AG09309 (cell line): ENCODE results near the gene NUP205.

Experiments
- DNase-seq: peaks from one replicate; pipeline ENCODE4 v3.0.0-alpha.2; 2010; ENCODE audit warnings: low read depth
- H3K4me3 ChIP-seq: 2 replicates; pipeline ENCODE4 v1.5.1; 2011; ENCODE audit warnings: mild to moderate bottlenecking, low read depth, low read length, moderate library complexity; ENCODE audit not compliant: control insufficient read depth
- TF ChIP-seq, protein P1 (sequence below): IDR thresholded peaks from 2 replicates; pipeline ENCODE4 v1.5.1; 2011; ENCODE audit warnings: mild to moderate bottlenecking, low read depth, low read length, inconsistent platforms; ENCODE audit not compliant: insufficient read depth, control insufficient read depth; ENCODE audit errors: missing control alignments

NUP205 gene

DNA sequence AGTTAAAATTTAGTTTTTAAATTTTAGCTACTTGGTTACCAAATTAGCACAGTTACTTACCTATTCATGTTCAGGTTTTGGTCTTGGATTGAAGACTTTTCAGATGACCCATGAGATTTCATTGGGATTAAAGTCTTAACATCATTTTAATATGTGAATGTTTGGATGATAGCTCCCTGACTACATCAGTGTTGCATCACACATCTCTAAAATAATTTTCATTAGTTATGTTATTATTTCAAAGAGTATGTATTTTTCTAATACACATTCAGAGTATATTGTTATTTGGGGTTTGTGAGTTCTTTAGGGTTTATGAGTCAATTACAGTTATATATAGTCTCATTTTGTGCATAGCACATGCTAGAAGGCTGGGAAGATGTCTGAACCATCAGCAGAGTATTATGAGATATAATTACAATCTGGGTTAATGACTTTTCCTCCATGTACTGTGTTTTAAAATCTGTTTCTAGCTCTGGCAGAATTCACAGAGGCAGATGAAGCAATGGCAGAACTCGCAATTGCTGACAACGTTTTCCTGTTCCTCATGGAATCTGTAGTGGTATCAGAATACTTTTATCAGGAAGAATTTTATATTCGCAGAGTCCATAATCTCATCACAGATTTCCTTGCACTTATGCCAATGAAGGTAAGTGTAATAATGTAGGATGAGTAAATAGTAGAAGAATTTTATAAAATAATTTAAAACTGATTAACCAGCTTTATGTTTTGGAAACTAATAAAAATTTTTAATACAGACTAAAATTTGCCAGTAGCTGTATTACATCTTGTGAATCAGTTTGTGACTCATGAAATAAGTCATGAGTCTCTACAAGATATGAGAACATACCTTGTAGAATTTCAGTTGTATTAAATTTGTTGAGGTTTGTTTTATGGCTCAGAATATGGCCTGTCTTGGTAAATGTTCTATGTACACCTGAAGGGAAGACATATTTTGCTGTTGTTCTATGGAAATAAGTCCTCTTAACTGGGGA lies 26.9 kb downstream of the NUP205 start:
- TF ChIP-seq, protein P1, sequence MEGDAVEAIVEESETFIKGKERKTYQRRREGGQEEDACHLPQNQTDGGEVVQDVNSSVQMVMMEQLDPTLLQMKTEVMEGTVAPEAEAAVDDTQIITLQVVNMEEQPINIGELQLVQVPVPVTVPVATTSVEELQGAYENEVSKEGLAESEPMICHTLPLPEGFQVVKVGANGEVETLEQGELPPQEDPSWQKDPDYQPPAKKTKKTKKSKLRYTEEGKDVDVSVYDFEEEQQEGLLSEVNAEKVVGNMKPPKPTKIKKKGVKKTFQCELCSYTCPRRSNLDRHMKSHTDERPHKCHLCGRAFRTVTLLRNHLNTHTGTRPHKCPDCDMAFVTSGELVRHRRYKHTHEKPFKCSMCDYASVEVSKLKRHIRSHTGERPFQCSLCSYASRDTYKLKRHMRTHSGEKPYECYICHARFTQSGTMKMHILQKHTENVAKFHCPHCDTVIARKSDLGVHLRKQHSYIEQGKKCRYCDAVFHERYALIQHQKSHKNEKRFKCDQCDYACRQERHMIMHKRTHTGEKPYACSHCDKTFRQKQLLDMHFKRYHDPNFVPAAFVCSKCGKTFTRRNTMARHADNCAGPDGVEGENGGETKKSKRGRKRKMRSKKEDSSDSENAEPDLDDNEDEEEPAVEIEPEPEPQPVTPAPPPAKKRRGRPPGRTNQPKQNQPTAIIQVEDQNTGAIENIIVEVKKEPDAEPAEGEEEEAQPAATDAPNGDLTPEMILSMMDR: no peak
- no peak overlapping the region for H3K4me3 ChIP-seq
- DNase-seq: no peak

DNA sequence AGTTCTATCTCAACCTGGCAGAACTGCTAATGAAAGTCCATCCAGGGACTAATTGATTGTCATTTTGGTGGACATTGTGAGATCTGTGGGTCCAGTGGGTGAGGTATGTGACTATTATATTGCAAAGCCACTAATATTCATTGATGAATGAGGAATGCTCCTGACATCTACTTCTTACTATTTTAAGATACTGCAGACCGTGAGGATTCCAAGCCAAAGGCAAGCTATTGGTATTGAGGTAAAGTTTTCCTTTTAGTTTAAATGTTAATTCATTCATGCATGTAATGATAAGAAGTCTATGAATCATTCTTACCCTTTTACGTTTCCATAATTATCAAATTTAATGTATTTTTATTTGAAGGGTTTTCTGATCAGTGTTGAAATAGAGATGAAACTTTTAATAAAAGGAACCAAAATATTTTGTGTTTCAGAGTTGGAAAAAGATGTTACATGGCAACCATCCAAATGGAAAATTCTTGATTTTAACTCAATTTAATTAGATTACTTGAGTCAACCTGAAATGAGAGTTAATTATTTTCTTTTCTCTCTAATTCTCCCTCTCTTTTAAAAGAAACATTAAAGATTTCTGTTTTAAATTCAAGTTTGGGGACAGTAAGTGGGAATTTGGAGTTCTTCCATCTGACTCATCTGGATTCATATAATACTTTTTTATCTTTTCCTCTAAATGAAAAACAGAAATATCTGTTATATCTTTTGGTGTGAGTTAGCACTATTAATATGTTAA lies 39.6 kb downstream of the NUP205 start:
- TF ChIP-seq, protein P1: no peak
- H3K4me3 ChIP-seq: no peak overlapping the region

DNA sequence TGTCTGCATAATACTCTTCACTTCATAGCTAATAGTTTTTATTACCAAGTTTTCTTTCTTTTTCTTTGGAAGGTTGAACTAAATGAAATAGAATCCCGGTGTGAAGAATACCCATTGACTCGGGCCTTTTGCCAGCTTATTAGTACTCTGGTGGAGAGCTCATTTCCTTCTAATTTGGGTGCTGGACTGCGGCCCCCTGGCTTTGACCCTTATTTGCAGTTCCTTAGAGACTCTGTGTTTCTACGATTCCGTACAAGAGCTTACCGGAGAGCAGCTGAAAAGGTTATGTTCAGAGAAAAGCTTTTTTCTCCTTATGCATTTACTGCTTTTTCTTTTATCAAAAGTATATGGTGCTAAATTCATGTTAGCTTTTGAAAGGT lies 40.2 kb downstream of the NUP205 start:
- H3K4me3 ChIP-seq: no peak overlapping the region
- no peak for DNase-seq
- TF ChIP-seq, protein P1: no peak

More for the DNA sequence above, 39.6 kb downstream of the NUP205 start:
- DNase-seq: no peak

DNA sequence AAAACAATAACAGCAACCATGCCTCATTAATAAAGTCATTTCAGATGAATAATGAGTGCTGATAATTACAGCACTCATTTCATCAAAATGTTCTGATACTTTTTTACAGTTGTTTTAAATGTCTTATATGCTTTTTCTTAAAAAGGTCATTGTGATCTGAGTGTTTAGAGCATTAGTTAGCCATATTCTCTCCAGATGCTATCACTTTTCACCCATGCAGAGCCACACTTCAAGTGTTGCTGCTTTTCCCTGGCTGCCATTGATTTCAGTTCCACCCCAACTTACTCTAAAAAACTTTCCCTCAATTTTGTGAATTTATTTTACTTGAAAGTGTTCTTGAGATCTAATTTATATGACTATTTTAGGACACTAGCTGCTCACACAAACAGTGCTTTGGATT lies 41.8 kb downstream of the NUP205 start:
- no peak for DNase-seq
- no peak overlapping the region for H3K4me3 ChIP-seq
- TF ChIP-seq, protein P1: no peak

DNA sequence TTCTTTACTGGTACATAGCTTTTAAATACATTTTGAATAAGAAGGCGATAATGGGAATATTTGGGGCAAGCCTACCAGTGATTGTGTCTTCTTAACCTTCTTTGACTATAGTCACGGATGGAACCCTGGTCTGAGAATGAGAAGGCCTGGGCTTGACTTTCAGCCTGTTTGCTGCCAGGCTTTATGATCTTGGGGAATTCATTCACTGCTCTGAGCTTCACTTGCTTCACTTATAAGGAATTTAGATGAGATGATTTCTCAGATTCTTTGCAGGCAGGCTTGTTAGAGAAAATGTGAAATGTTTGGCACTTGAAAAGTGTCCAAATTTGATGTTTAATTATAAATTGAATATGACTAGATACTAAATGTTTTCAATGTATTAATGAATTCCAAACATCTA lies 42.5 kb downstream of the NUP205 start:
- TF ChIP-seq, protein P1: no peak
- no peak for DNase-seq
- no peak overlapping the region for H3K4me3 ChIP-seq

DNA sequence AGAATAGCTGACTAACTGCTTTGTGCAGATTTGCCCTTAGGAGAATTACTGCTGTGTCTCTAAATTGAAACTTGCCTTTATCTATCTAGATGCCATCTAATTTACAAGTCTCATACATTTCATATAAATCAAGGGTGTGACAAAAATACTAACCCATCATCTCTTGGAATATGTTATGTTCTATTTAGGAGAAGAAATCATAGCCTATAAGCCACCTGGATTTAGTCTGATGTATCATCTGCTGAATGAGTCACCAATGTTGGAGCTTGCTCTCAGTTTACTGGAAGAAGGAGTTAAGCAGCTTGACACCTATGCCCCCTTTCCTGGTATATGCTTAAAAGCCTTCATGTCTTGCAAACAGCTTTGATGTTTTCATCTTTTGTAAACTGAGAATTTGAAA lies 43.5 kb downstream of the NUP205 start:
- TF ChIP-seq, protein P1: no peak
- no peak overlapping the region for H3K4me3 ChIP-seq
- DNase-seq: peak; percentile 4
